HPDE6-E6E7 (cell line): ENCODE data around the gene SMAD7.

Experiments
- DNase-seq: peaks from one replicate; pipeline ENCODE4 v3.0.0; 2011; ENCODE audit warnings: missing footprints; ENCODE audit errors: extremely low spot score

The SMAD7 gene

GRCh38 chr18:48914581-48915251 is 36.0 kb downstream of the SMAD7 start:
- no peak for DNase-seq

- DNase-seq, result no peak
These were observed 37.0 kb downstream of the SMAD7 start for GRCh38 chr18:48913775-48914174.

- no peak for DNase-seq
These were observed 37.6 kb downstream of the SMAD7 start for GRCh38 chr18:48913201-48913600.

- no peak for DNase-seq
These were observed 39.7 kb downstream of the SMAD7 start for GRCh38 chr18:48910972-48911545.

- no peak for DNase-seq
These were observed 41.0 kb downstream of the SMAD7 start for GRCh38 chr18:48909721-48910120.

- DNase-seq, result no peak
These were observed 41.8 kb downstream of the SMAD7 start for GRCh38 chr18:48908916-48909315.

GRCh38 chr18:48905513-48905912 is 45.3 kb downstream of the SMAD7 start:
- no peak for DNase-seq

GRCh38 chr18:48904847-48905394 is 45.8 kb downstream of the SMAD7 start:
- DNase-seq, result no peak

GRCh38 chr18:48904091-48904490 is 46.7 kb downstream of the SMAD7 start:
- no peak for DNase-seq

GRCh38 chr18:48902856-48903601 is 47.7 kb downstream of the SMAD7 start:
- DNase-seq, result no peak

GRCh38 chr18:48902023-48902855 is 48.5 kb downstream of the SMAD7 start:
- DNase-seq, result peak; percentile 29

GRCh38 chr18:48901145-48902022 is 49.4 kb downstream of the SMAD7 start:
- no peak for DNase-seq

- no peak for DNase-seq
These were observed 50.3 kb downstream of the SMAD7 start for GRCh38 chr18:48900469-48900868.

- no peak for DNase-seq
These were observed 51.1 kb downstream of the SMAD7 start for GRCh38 chr18:48899558-48900174.

GRCh38 chr18:48898521-48898920 is 52.2 kb downstream of the SMAD7 start:
- DNase-seq, result no peak

- DNase-seq, result no peak
These were observed 53.2 kb downstream of the SMAD7 start for GRCh38 chr18:48897531-48897930.

- DNase-seq, result no peak
These were observed 53.8 kb downstream of the SMAD7 start for GRCh38 chr18:48896875-48897511.

GRCh38 chr18:48896326-48896874 is 54.4 kb downstream of the SMAD7 start:
- no peak for DNase-seq

GRCh38 chr18:48894799-48895346 is 55.9 kb downstream of the SMAD7 start:
- no peak for DNase-seq
